Measurements from ENCODE around the gene SYT8.

Gene SYT8

DNA sequence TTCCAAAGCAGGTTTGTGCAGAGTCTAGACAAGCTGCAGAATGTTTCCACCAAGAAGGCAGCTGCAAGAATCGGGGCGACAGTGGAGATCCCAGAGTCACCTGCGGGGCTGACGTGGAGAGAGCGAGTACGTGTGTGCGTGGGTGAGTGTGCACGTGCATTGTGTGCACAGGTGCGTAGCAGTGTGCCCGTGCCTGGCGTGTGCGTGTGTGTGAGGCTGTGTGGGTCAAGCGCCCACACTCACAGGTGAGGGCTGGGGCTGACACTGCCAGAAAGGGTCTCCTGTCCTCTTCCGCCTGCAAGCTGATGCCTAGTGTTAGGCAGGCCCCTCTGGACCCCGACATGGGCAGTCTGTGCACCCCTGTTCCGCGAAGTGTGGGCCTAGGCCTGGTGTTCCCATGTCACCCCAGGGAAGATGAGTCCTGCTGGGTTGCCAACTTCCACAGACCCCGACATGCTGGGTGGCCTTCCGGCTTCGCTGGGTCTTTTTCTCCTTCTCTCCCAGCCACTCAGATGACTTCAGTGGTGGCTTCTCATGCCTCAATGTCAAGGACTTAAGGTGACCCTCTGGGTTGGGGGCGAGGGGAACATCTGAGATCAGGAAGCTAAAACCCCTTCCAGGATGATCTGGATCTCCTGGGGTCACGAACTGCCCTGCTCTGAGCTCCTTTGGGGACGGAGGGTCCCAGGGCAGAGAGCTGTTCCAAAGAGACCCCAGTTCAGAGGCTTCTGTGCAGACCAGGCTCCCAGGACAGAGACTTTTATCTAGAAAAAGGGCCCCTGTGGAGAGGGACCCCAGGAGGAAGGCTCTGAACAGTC, 10.4 kb upstream of the SYT8 start:
- H3K4me3 ChIP-seq (ENCODE audit: low read depth, low read length): no peak overlapping the region
- no peak for DNase-seq (ENCODE audit: low read depth)
- TF ChIP-seq, protein P1, sequence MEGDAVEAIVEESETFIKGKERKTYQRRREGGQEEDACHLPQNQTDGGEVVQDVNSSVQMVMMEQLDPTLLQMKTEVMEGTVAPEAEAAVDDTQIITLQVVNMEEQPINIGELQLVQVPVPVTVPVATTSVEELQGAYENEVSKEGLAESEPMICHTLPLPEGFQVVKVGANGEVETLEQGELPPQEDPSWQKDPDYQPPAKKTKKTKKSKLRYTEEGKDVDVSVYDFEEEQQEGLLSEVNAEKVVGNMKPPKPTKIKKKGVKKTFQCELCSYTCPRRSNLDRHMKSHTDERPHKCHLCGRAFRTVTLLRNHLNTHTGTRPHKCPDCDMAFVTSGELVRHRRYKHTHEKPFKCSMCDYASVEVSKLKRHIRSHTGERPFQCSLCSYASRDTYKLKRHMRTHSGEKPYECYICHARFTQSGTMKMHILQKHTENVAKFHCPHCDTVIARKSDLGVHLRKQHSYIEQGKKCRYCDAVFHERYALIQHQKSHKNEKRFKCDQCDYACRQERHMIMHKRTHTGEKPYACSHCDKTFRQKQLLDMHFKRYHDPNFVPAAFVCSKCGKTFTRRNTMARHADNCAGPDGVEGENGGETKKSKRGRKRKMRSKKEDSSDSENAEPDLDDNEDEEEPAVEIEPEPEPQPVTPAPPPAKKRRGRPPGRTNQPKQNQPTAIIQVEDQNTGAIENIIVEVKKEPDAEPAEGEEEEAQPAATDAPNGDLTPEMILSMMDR (IDR thresholded peaks at IDR 0.05; ENCODE audit: control insufficient read depth, extremely low read depth, insufficient read depth): no peak

DNA sequence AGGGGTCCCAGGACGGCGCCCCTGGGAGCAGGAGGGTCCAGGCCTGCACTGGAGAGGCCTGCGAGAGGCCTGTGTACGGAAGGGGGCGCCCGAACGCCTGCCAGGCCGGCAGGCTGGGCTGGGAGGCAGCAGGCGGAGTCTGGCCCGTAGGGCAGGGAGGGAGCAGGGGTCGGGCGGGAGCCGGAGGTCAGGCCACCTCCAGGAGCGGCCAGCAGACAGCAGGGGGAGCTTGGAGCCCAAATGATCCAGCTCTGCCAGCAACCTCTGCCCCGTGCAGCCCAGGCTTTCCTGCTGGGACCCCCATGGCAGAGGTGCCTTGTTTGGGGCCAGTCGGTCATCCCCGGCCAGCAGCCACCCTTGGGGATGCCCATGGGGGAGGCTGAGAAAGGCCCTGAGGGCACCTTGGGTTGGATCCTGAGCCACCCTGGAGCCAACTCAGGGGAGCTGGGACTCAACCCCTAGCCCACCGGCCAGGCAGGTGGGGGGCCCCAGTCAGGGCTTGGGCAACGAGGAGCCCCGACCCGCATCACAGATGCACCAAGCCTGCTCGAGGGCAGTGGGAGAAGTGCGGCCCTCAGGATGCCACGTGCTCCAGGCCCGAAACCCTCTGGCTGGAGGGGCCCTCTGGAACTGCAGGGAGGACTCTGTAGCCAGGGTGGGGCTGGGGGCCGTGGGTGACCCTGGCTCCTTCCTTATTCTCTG, 9.6 kb upstream of the SYT8 start:
- DNase-seq (ENCODE audit: low read depth): no peak
- no peak overlapping the region for H3K4me3 ChIP-seq (ENCODE audit: low read depth, low read length)
- TF ChIP-seq, protein P1 (IDR thresholded peaks at IDR 0.05; ENCODE audit: control insufficient read depth, extremely low read depth, insufficient read depth): peak; percentile 54

DNA sequence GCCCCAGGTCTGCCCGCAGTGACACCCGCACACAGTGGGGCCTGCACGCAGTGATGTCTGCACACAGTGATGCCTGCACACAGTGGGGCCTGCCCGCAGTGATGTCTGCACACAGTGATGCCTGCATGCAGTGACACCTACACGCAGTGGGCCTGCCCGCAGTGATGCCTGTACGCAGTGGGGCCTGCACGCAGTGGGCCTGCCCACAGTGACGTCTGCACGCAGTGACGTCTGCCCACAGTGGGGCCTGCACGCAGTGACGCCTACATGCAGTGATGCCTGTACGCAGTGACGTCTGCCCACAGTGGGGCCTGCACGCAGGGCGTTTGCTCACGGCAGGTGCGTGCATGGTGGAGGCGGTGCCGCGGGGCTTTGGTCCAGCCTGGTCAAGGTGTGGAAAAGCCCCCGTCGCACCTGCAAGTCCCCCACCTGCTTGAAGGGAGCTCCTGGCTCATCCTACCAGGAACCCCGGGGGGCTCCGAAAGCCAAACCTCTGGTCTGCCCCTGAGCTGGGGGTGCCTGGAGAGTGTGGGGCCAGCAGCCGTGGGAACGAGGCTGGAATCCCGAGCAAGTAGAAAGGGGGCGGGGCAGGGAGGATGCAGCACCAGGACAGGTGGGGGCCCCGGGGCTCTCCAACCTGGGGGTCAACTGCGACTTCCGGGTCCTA, 8.9 kb upstream of the SYT8 start:
- H3K4me3 ChIP-seq (ENCODE audit: low read depth, low read length): no peak overlapping the region
- TF ChIP-seq, protein P1 (IDR thresholded peaks at IDR 0.05; ENCODE audit: control insufficient read depth, extremely low read depth, insufficient read depth): no peak
- DNase-seq (ENCODE audit: low read depth): no peak

DNA sequence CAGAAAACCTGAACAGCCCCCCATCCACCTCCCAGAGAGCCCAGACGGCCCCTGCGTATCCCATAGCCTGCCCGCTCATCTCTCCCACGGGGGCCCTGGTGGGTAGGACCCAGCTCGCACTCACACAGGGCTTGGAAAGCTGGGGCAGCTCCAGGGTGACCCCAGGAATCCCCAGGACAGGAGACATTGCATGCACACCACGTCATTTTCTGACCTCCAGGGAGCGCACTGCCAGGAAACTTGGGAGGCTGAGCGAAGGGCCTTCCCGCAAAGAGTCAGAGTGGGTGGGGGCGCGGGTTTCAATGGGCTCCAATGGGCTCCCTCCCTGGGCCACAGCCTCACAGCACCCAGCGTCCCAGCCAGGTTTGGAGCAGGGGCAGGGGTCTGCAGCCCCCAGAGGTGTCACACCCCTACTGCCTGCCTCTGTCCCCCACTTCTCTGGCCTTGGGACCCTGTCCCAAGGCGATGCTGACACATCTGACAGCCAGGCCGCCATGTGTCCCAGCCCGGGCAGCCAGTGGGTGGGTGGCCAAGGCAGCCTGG, 8.2 kb upstream of the SYT8 start:
- no peak for DNase-seq (ENCODE audit: low read depth)
- TF ChIP-seq, protein P1 (IDR thresholded peaks at IDR 0.05; ENCODE audit: control insufficient read depth, extremely low read depth, insufficient read depth): peak; percentile 17; the same call in 1 of the 2 replicates
- no peak overlapping the region for H3K4me3 ChIP-seq (ENCODE audit: low read depth, low read length)

DNA sequence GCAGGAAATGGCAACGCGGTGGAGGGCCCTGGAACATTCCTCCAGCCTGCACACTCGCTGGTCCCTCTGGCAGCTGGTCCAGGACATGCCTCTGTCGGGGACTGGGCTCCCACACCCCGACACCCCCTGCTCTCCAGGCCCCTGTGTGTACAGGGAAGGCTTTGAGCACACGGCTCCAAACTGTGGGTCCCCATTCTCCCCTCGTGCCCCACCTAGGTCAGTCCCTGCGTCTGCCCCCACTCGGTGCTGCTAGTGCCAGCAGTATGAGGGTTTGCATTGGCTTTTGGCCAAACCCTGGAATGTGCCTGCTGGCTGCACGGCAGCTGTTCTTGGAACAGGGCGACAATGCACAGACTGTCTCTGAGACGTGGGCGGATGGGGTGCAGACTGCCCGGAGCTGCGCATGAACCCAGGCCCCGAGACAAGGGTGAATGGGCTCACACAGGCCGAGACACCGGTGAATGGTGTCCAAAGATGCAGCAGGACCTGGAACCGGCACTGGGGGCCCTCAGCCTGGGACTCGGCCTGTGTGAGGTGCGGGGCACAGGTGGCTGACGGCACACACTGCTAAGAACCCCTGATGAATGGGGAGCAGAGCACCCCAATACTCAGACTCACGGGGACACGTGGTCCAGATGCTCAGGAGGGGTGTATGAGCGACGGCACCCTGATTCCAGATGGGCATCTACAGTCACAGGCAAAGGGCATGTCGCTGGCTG, 7.5 kb upstream of the SYT8 start:
- TF ChIP-seq, protein P1 (IDR thresholded peaks at IDR 0.05; ENCODE audit: control insufficient read depth, extremely low read depth, insufficient read depth): no peak
- no peak overlapping the region for H3K4me3 ChIP-seq (ENCODE audit: low read depth, low read length)
- no peak for DNase-seq (ENCODE audit: low read depth)

DNA sequence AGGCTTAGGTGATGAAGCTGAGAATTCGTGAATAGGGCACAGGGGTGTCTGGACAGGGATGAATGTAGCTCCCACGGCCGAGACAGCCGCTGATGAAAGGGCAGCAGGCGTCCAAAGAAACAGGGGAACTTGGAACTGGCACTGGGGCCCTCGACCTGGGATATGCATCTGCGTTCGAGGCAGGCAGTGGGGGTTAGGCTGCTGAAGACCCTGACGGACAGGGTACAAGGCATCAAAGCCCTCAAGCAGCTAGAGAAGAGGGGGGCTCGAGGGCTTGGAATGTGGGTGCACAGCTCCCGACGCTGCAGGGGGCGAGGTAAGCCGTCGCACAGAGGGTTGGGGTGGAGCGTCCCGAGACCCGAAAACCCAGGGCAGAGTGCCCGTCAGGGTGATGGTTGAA, 6.9 kb upstream of the SYT8 start:
- no peak for DNase-seq (ENCODE audit: low read depth)
- TF ChIP-seq, protein P1 (IDR thresholded peaks at IDR 0.05; ENCODE audit: control insufficient read depth, extremely low read depth, insufficient read depth): no peak
- H3K4me3 ChIP-seq (ENCODE audit: low read depth, low read length): no peak overlapping the region
